SIG-M5 treated with dmso at 0.1 percent for 504 hours (cell line): ENCODE results near the gene SLC51B.
"Not testable (repeated sequence)": the region's sequence is repeated elsewhere in the genome, so short reads cannot be mapped to it uniquely, and the experiment has no call there.

Experiments
- DNase-seq: peaks from one replicate; lab custom pipeline; 2025; ENCODE audit not compliant: unreplicated experiment; lab: John Stamatoyannopoulos, UW

Gene SLC51B

GRCh38 chr15:65083262-65083701, 38.1 kb downstream of the SLC51B start:
- DNase-seq = no peak

- no peak for DNase-seq
Measured at GRCh38 chr15:65084500-65085206, 39.5 kb downstream of the SLC51B start.

- no peak for DNase-seq
Measured at GRCh38 chr15:65085207-65085753, 40.1 kb downstream of the SLC51B start.

GRCh38 chr15:65085990-65086679, 40.9 kb downstream of the SLC51B start:
- DNase-seq = peak; percentile 10

- DNase-seq = no peak
Measured at GRCh38 chr15:65086680-65087111, 41.5 kb downstream of the SLC51B start.

- no peak for DNase-seq
Measured at GRCh38 chr15:65087411-65087810, 42.2 kb downstream of the SLC51B start.

- DNase-seq = no peak
Measured at GRCh38 chr15:65087873-65088642, 42.9 kb downstream of the SLC51B start.

GRCh38 chr15:65088643-65089021, 43.4 kb downstream of the SLC51B start:
- DNase-seq = no peak

GRCh38 chr15:65089206-65089824, 44.1 kb downstream of the SLC51B start:
- DNase-seq = no peak

- DNase-seq = no peak
Measured at GRCh38 chr15:65091946-65092770, 47.0 kb downstream of the SLC51B start.

GRCh38 chr15:65092911-65093792, 48.0 kb downstream of the SLC51B start:
- DNase-seq = no peak

GRCh38 chr15:65093793-65094170, 48.6 kb downstream of the SLC51B start:
- not testable (repeated sequence) for DNase-seq

GRCh38 chr15:65094294-65094995, 49.3 kb downstream of the SLC51B start:
- no peak for DNase-seq

GRCh38 chr15:65095011-65095746, 50.0 kb downstream of the SLC51B start:
- DNase-seq = no peak

- no peak for DNase-seq
Measured at GRCh38 chr15:65095747-65096104, 50.5 kb downstream of the SLC51B start.

GRCh38 chr15:65096481-65097385, 51.5 kb downstream of the SLC51B start:
- DNase-seq = no peak

- DNase-seq = no peak
Measured at GRCh38 chr15:65097651-65098263, 52.6 kb downstream of the SLC51B start.
